ENCODE results near the gene TECPR1. TPM values are rescaled to one million over a fixed set of nuclear protein-coding genes. Genes with fewer than 3 reads are reported as not detected.
A peak's percentile ranks its signal among the peaks of the same experiment; 100 is the strongest.

TECPR1 gene
- total RNA-seq, 2 donors from 2014 or later, result 39.7 to 45.2 TPM

- DNase-seq, result no peak
- ATAC-seq, result no peak
- intact Hi-C loops (cut with DNase I, micrococcal nuclease), result no loop called here
These were observed 3.0 kb upstream of the TECPR1 start for GRCh38 chr7:98254951-98255610.

DNA sequence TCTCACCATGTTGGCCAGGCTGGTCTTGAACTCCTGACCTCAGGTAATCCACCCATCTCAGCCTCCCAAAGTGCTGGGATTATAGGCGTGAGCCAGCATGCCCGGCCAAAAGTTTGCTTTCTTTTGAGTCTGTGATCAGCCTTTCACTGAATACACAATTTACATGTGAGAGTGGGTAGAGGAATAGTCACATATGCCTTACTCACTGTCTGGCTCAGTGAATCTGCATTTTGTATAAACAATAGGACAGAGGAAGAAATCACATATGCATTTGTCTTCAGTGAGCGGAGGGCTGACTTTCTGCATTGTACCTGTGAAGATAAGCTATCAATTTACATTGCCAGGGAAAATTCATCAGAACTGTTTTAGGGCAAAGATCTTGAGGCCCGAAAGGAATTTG, 2.5 kb upstream of the TECPR1 start:
- intact Hi-C loops (cut with DNase I, micrococcal nuclease), result no loop called here
- no peak for DNase-seq
- ATAC-seq, result no peak

DNA sequence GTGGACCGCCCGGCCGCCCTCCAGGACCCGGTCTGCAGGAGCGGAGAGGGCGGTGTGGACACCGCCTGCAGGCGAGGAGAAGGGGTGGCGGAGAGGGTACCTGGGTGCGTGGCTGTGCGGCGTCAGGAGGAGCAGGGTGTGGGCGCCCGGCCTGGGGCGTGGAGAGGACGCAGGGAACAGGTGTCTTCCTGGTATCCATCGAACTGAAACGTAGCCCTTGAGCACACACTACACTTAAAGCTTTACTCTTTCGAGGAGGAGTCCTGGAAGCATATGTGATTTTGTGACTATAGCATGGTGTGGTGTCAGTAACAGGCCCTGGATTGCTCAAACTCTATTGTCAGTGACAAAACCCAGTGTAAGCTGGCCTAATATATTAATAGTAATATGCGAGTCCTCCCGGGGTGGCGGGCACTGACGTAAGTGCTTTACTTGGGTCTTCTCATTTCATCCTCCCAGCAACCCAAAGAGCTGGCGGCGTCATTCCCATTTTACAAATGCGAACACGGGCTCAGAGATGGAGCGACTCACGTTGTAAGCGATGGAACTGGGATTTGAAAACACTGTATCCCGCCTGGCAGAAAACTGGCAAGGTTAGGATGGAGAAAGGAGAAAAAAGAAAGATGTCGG, 508 bp upstream of the TECPR1 start:
- intact Hi-C loops (cut with DNase I, micrococcal nuclease), result no loop called here
- peak; percentile 58 for ATAC-seq
- DNase-seq, result peak in 1 of 2 donors; percentile 34

DNA sequence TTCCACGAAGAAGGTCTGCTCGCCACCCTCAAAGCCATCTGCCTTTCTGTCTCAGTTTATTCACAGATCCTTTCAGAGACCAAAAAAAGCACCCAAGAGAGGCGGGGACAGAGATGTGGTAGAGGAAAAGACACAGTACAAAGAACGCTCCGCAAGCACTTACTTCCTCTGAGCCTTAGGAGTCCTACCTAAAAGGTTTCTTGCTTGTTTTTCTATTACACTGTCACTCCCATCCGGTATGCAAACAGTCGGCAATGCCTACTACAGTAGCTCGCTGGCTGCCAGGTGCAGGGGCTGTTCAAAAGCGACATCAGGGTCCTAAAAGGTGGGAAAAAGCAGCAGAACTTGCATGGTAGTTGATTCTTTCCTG, 816 bp downstream of the TECPR1 start:
- peak in 1 of 2 donors; percentile 27 for DNase-seq
- ATAC-seq, result peak; percentile 49
- intact Hi-C loops (cut with DNase I, micrococcal nuclease), result no loop called here

DNA sequence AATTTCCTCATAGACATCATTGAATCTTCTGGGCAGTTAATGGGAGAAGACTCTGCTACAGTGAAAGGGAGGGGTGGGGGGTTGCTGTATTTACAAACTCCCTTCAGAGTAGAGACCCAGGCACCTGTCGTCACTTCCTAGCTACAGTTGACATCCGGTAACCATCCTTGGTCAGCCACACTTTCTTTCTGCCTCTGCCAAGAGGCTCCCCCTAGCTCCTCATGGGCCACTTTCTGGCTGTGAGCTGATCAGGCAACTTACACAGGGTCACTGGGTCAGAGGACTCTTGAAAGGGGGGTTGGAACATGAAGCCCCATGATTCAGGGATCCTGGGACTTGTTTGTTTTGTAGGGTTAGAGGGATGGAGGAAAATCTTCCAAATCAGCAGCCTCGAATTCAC, 1.2 kb downstream of the TECPR1 start:
- DNase-seq (peak in 1 of 2 donors; percentile 34), ATAC-seq (no peak)
- intact Hi-C loops (cut with DNase I, micrococcal nuclease), result no loop called here

DNA sequence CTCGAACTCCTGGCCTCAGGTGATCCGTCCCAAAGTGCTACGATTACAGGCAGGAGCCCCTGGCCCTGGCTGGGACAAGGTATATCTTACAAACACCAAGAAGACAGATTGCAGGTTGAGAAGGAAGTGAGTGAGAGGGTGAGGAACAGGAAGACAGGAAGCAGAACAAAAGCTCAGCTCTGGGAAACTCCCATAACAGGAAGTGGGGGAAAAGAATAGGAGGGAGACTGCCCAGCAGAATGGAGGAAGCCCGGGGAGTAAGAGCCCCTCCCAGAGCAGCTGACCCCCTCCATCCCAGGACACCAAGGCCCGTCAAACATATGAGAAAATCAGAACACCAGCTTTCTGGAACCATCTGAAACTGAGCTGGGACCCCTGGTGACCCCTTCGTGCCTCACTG, 2.9 kb downstream of the TECPR1 start:
- ATAC-seq (no peak), DNase-seq (no peak)
- intact Hi-C loops (cut with DNase I, micrococcal nuclease), result no loop called here

DNA sequence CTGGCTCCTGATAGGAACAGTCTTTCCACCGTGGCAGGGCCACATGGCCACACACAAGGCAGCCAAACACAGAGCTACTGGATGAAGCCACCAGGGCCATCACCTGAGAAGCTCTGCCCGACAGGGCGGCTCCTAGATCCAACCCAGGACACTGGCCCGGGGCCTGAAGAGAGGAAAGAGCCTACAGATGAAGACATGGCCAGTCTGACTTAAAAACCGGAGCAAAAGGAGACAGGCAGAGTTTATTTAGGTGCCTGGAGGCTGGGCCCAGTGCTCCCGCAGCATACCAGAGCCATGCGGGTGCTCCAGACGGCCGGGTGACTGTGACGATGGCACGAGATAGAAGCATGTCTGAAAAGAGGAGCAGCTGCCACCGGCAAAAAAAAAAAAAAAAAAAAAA, 3.9 kb downstream of the TECPR1 start:
- intact Hi-C loops (cut with DNase I, micrococcal nuclease), result no loop called here
- DNase-seq (no peak), ATAC-seq (no peak)

DNA sequence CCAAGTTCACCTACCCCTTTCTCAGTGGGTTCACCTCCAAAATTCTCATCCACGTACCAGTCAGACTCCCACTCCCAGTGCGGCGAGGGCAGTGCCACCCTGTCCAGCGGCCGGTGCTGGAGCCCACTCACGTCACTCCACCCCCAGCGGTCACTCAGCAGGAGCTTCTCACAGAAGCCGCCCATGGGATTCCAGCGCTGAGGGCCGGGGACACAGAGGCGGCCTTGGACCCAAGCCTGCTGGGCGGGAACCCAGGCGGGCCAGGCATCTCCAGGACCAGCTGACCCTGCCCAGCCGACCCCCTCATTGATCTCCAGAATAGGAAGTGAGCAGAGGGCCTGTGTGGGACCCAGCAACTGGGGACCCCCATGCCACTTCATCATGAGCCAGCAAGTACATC, 7.2 kb downstream of the TECPR1 start:
- ATAC-seq (no peak), DNase-seq (no peak)
- intact Hi-C loops (cut with DNase I, micrococcal nuclease), result no loop called here

- ATAC-seq, result no peak
- intact Hi-C loops (cut with DNase I, micrococcal nuclease), result no loop called here
- DNase-seq, result no peak
These were observed 9.1 kb downstream of the TECPR1 start for GRCh38 chr7:98242934-98243333.

- ATAC-seq, result no peak
- DNase-seq, result no peak
- intact Hi-C loops (cut with DNase I, micrococcal nuclease), result no loop called here
These were observed 9.7 kb downstream of the TECPR1 start for GRCh38 chr7:98242342-98242741.

GRCh38 chr7:98241674-98242241, 10.3 kb downstream of the TECPR1 start:
- intact Hi-C loops (cut with DNase I, micrococcal nuclease), result no loop called here
- no peak for ATAC-seq
- DNase-seq, result no peak

DNA sequence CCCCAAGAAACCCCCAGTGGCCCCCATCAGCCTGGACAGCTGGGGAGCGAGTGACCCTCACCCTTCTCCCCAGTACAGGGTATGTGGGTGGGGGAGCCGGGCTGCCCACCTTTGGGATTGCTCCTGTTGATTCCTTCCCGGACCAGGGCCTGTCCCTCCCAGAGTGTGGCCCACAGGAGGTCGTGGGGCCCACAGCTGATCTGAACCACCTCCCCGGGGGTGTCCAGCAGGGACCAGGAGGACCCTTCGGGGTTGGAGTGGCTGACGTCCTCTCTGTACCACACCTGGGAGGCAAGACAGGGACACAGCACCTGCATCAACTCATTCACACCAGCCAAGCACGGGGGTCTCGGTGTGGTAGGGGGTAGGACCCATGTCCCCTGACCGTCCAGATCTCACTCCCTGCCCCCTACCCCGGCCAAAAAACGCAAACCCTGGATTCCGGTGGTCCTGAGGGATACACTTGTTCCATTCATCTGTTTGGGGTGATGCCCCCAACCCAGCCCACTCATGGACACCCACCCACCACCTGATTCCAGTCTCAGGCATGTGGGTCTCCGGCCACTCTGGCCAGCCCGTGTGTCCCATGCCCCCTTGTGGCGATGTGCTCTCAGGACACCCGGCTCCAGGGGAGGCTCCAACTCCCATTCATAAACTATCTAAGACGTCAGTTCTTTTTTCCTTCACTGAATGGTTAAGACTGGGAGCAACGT, 10.9 kb downstream of the TECPR1 start:
- intact Hi-C loops (cut with DNase I, micrococcal nuclease), result no loop called here
- ATAC-seq (peak; percentile 74), DNase-seq (peak in 1 of 2 donors; percentile 67)

DNA sequence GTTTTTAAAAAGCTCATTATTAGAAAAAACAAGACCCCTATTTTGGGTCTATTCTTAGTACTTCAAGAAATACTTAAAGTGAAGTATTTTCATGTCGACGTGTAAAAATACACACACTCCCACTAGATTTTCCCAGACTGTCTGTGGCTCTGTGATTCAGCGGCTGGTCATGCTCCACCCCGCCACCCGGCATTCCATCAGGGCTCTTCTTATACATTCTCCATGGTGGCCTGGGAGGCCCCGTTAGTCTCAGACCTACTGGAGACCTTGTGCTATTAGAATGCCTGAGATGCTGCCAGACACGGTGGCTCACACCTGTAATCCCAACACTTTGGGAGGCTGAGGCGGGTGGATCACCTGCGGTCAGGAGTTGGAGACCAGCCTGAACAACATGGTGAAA, 13.1 kb downstream of the TECPR1 start:
- DNase-seq (no peak), ATAC-seq (no peak)
- intact Hi-C loops (cut with DNase I, micrococcal nuclease), result no loop called here

- intact Hi-C loops (cut with DNase I, micrococcal nuclease), result no loop called here
- DNase-seq, result no peak
- no peak for ATAC-seq
These were observed 14.0 kb downstream of the TECPR1 start for GRCh38 chr7:98238076-98238475.

DNA sequence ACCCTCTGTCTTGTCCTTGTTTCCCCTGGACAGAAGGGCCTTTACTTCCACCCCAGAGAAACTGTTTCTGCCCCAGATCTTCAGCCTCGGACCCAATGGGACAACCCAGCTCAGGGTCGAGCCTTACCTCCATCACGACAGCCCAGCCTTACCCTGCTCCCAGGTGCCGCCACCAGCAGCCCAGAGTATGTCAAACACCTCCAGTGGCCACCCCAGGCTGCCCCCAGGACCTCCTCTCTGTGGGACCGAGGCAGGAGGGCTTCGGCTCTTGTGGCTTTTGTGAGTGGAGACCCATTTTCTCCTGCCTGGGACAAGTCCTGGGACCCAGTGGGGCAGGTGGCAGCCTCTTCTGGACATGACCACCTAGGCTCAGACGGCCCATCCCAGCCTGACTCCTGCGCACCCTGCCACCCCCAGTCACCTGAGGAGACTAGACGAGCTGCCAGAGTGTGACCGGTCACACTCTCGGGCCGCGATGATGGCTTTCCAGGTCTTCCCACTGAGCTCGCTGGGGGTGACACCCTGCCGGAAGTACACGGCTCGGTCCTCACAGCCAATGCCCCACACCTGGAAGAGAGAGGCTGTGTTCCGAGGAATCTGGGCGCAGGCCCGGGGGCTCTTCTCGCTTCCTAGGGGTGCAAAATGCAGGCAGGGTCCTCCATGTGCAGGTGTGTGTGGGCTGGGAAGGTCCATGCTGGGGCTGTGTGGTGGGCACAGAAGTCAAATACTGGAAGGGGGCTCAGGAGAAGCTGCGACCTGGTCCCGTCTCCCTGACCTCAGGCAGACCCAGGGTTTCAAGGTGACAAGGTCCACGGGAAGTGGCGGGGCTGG, 15.5 kb downstream of the TECPR1 start:
- ATAC-seq (no peak), DNase-seq (no peak)
- intact Hi-C loops (cut with DNase I, micrococcal nuclease), result no loop called here

DNA sequence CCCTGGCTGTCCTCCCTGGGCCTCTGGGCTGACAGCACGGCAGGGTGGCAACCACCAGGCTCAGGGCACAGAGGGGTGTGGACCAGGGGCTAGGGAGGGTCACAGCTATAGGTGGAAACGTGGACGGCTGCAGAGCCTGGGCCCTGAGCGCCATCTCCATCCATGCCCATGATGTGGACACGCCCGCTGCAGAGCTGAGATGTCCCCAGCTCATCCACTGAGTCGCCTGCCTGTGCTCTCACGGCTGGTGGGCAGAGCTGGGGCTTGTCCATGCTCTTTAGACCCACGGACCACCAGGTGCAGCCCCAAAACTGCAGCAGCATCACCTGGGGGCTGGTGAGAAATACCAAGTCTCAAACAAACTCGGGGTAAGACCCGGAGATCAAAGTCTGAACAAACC, 16.1 kb downstream of the TECPR1 start:
- ATAC-seq (no peak), DNase-seq (no peak)
- intact Hi-C loops (cut with DNase I, micrococcal nuclease), result no loop called here

GRCh38 chr7:98234429-98235147, 17.4 kb downstream of the TECPR1 start:
- intact Hi-C loops (cut with DNase I, micrococcal nuclease), result no loop called here
- DNase-seq, result no peak
- no peak for ATAC-seq

DNA sequence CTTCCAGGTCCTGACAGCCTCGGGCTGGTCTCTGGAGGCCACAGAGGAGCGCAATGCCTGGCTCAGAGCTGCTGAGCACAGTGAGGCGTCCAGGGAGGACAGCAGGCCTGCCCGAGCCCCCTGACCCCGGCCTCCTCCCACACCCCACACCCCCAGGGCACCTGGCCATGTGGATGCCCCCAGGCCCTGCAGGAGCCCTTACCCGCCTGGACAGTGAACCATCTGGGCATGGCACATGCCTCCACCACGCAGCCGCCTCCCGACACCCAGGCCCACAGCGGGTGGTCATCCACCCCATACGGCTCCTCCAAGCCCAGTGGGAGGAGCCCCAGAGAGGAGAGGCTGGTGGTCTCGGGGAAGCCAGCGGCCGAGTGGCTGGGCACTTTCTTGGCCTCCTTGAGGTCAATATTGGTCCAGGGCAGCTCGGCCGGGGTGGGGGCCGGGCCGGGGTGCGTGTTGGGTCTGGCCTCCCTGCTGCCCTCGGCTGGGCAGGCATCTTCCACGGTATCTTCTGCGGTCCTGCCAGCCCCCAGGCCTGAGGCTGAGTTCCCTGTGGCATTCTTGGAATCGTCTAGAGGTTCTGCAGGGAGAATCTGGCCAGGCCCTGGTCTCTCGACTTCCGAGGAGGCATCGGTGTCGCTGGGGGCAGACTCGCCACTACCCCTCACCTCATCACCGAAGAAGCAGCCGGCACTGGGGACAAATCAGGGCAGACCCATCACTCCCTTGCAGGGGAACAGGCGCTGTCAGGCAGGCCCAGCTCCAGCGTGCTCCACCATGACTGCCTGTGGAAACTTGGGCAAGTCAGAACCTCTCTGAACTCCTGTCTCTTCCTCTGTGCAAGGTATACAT, 18.6 kb downstream of the TECPR1 start:
- ATAC-seq (no peak), DNase-seq (no peak)
- intact Hi-C loops (cut with DNase I, micrococcal nuclease), result no loop called here

Measured in left colon (tissue), 2 donors.